GM13977 (cell line): ENCODE data around the gene GIT2.
"Not testable (repeated sequence)": the region's sequence is repeated elsewhere in the genome, so short reads cannot be mapped to it uniquely, and the experiment has no call there.

Experiments
- DNase-seq: peaks from one replicate; pipeline ENCODE4 v3.0.0; 2012; ENCODE audit warnings: low spot score
- CTCF ChIP-seq: IDR thresholded peaks from 2 replicates; pipeline ENCODE4 v1.5.1; 2012; ENCODE audit warnings: mild to moderate bottlenecking, control low read depth; ENCODE audit not compliant: insufficient read depth; ENCODE audit errors: extremely low read depth, missing control alignments
- in situ Hi-C: fragments of 300-500 bp; cut with MboI; formaldehyde crosslinking; loops from one replicate; pipeline ENCODE4 v1.12.0; 2022; ENCODE audit warnings: low sequenced_read_pairs, low pct_unique_long_range_greater_than_20kb, mixed read lengths, inconsistent platforms; ENCODE audit not compliant: unreplicated experiment

The GIT2 gene

GRCh38 chr12:109937371-109937770 is 58.8 kb downstream of the GIT2 start:
- in situ Hi-C loops: no loop called here
- no peak for DNase-seq

GRCh38 chr12:109934026-109934425 is 62.1 kb downstream of the GIT2 start:
- DNase-seq: no peak
- in situ Hi-C loops: no loop called here
- peak; percentile 32 for TF ChIP-seq CTCF

More at GRCh38 chr12:109937371-109937770, 58.8 kb downstream of the GIT2 start:
- TF ChIP-seq CTCF: no peak

DNA sequence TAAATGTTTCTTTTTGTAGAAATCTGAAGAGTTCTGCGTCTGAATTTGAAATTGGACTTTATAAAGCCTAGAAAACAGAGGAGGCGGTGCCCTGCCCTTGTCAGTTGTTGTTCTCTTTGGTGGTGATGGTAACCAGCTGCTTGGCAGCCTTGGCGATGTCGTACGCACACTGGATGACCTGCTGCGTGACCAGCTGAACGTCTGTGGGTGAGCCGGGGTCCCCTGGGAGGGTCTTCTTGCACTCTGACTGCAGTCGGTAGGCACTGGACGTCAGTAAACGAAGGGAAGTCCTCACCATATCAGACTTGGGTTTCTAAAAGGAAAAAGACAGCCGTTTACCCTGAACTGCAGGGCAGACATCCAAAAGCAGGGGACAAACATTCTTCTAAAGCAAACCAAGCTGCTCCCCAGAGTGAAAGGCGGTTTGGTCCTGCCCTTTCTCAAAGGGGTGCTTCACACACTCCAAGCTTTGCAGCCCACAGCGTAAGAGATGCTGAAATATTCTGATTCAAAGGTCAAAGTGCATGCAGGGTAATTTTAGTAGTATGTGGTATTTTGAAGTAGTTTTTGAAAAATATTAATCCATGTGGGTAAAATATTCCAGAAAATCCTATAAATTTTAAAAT is 63.2 kb downstream of the GIT2 start:
- no peak for TF ChIP-seq CTCF
- in situ Hi-C loops: no loop called here
- DNase-seq: no peak

DNA sequence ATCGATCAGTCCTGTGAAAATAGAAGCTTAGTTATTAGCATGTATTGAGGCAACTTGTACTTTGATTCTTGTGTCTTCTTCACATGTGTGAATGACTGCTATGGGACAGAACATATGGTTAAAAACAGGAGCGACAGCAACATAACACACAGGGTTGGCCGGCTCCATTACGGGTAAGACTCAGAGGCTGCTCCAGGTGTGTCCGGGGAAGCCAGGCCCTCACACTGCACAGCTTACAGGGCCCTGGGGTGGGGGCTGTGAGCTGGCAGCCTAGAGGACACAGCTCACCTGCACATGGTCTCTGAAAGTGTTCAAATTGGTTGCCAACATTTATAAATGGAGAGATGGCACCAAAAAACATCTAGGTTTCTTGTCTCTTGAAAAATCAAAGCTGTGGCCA is 65.0 kb downstream of the GIT2 start:
- no peak for DNase-seq
- in situ Hi-C loops: no loop called here
- no peak for TF ChIP-seq CTCF

- in situ Hi-C loops: no loop called here
- TF ChIP-seq CTCF: no peak
- no peak for DNase-seq
Measured at GRCh38 chr12:109930028-109930800, 66.0 kb downstream of the GIT2 start.

DNA sequence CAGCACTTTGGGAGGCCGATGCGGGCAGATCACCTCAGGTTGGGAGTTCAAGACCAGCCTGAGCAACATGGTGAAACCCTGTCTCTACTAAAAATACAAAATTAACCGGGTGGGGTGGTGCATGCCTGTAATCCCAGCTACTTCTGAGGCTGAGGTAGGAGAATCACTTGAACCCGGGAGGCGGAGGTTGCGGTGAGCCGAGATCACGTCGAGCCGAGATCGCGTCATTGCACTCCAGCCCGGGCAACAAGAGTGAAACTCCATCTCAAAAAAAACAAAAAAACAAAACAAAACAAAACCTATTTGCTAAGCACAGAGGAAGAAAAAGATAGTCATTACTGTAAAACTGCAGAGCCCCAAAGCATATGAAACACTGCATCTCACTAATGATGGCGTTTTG is 66.8 kb downstream of the GIT2 start:
- DNase-seq, in situ Hi-C loops: not testable (repeated sequence)

- in situ Hi-C loops: no loop called here
Measured at GRCh38 chr12:109928058-109928656, 68.0 kb downstream of the GIT2 start.

More at GRCh38 chr12:109928058-109928656, 68.0 kb downstream of the GIT2 start:
- DNase-seq: no peak
- no peak for TF ChIP-seq CTCF
